GM18907 (cell line): ENCODE results near the gene ABHD5.

Experiments used
- ATAC-seq: cut with Tn5 transposase; IDR thresholded peaks from one replicate; pipeline ENCODE4 v1.9.1; 2021; ENCODE audit warnings: mild to moderate bottlenecking, moderate library complexity; ENCODE audit not compliant: unreplicated experiment

ABHD5 gene

DNA sequence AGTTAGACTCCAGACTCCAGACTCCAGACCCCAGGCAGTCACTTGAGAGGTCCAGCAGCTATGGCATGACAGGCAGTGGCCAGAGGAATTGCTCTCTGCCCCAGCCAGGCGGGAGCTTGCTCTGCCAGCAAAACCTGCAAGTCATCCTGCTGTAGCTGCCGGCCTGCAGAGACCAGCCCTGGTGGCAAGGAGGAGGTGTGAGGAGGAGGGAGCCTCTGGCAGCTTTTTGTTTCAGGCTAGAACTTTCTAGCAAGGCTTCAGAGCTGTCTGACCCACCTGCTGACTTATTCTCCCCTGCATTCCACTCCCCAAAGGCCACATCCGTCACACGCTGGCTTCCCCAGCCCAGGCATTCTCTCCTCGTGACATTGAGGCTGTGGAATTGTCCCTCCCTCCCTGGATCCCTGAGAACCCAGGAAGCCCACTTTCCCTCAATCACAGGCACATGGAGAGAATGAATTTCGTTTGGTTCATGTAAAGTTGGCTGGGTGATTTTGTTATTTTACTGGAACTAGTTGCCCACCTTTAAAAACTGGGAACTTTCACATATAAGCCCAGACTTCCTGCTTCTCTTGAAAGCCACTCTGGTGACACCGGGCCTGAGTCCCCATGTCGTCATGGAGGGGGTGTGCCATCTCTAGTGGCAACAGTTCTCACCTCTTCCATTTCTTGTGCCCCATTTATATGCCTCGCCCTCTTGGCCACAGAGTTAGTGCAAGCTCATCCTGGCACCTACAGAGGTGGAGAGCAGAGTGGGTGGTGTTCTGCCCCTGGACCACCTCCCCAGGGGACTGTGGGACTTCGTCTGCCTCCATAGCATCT is 82.7 kb downstream of the ABHD5 start:
- ATAC-seq: no peak

- ATAC-seq: no peak
Observed at GRCh38 chr3:43774799-43775198, 84.1 kb downstream of the ABHD5 start.

- no peak for ATAC-seq
Observed at GRCh38 chr3:43776101-43776500, 85.4 kb downstream of the ABHD5 start.

- ATAC-seq: no peak
Observed at GRCh38 chr3:43779850-43780249, 89.1 kb downstream of the ABHD5 start.

- no peak for ATAC-seq
Observed at GRCh38 chr3:43782541-43782940, 91.8 kb downstream of the ABHD5 start.
